ENCODE data around the gene PFN3.
A peak's percentile ranks its signal among the peaks of the same experiment; 100 is the strongest.

PFN3 gene

GRCh38 chr5:177412603-177413233 is 12.3 kb upstream of the PFN3 start:
- TF ChIP-seq, protein P1, sequence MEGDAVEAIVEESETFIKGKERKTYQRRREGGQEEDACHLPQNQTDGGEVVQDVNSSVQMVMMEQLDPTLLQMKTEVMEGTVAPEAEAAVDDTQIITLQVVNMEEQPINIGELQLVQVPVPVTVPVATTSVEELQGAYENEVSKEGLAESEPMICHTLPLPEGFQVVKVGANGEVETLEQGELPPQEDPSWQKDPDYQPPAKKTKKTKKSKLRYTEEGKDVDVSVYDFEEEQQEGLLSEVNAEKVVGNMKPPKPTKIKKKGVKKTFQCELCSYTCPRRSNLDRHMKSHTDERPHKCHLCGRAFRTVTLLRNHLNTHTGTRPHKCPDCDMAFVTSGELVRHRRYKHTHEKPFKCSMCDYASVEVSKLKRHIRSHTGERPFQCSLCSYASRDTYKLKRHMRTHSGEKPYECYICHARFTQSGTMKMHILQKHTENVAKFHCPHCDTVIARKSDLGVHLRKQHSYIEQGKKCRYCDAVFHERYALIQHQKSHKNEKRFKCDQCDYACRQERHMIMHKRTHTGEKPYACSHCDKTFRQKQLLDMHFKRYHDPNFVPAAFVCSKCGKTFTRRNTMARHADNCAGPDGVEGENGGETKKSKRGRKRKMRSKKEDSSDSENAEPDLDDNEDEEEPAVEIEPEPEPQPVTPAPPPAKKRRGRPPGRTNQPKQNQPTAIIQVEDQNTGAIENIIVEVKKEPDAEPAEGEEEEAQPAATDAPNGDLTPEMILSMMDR (IDR thresholded peaks at IDR 0.05; ENCODE audit: borderline replicate concordance, control extremely low read depth, extremely low read depth, insufficient read depth, missing control alignments), result no peak
- in situ Hi-C loops (cut with MboI; ENCODE audit: low sequenced_read_pairs, unreplicated experiment), result no loop called here
- DNase-seq (ENCODE audit: low spot score), result peak; percentile 64

GRCh38 chr5:177410575-177410974 is 10.1 kb upstream of the PFN3 start:
- TF ChIP-seq, protein P1 (IDR thresholded peaks at IDR 0.05; ENCODE audit: borderline replicate concordance, control extremely low read depth, extremely low read depth, insufficient read depth, missing control alignments), result no peak
- DNase-seq (ENCODE audit: low spot score), result no peak
- in situ Hi-C loops (cut with MboI; ENCODE audit: low sequenced_read_pairs, unreplicated experiment), result no loop called here

- no peak for DNase-seq (ENCODE audit: low spot score)
- in situ Hi-C loops (cut with MboI; ENCODE audit: low sequenced_read_pairs, unreplicated experiment), result loop anchor here (10.0 kb wide), 1 partner anchor 46 kb away; no protein-coding TSS in a partner anchor
- TF ChIP-seq, protein P1 (IDR thresholded peaks at IDR 0.05; ENCODE audit: borderline replicate concordance, control extremely low read depth, extremely low read depth, insufficient read depth, missing control alignments), result no peak
Measured at GRCh38 chr5:177409043-177409801, 8.8 kb upstream of the PFN3 start, which contains the start of gene F12. TSS of gene F12 (minus strand) at chr5:177409564. CDS start at chr5:177409527, 37 bp downstream.

DNA sequence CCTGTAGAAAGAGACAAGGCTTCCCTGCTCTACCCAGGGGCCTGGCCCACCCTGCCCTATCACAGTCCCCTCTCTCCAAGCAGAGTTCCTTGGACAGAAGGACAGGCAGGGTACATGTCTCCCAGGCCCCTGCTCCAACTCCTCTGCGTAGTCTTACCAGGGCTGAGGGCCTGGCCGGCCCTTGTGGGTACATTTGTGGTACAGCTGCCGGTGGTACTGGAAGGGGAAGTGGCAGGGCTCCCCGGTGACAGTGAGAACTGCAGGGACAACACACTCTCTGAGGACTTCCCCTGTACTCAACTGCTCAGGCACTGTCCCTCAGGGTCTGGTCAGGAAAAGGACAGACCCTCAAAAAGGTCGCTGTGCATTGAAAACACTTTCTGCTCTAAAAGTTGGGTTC is 5.3 kb upstream of the PFN3 start:
- TF ChIP-seq, protein P1 (IDR thresholded peaks at IDR 0.05; ENCODE audit: borderline replicate concordance, control extremely low read depth, extremely low read depth, insufficient read depth, missing control alignments), result no peak
- peak; percentile 22 for DNase-seq (ENCODE audit: low spot score)
- in situ Hi-C loops (cut with MboI; ENCODE audit: low sequenced_read_pairs, unreplicated experiment), result loop anchor here (10.0 kb wide), 1 partner anchor 49 kb away; no protein-coding TSS in a partner anchor

- TF ChIP-seq, protein P1 (IDR thresholded peaks at IDR 0.05; ENCODE audit: borderline replicate concordance, control extremely low read depth, extremely low read depth, insufficient read depth, missing control alignments), result no peak
- DNase-seq (ENCODE audit: low spot score), result peak; percentile 29
- in situ Hi-C loops (cut with MboI; ENCODE audit: low sequenced_read_pairs, unreplicated experiment), result loop anchor here (10.0 kb wide), 1 partner anchor 49 kb away; no protein-coding TSS in a partner anchor
Measured at GRCh38 chr5:177405312-177405711, 4.9 kb upstream of the PFN3 start.

GRCh38 chr5:177404641-177405179 is 4.2 kb upstream of the PFN3 start:
- TF ChIP-seq, protein P1 (IDR thresholded peaks at IDR 0.05; ENCODE audit: borderline replicate concordance, control extremely low read depth, extremely low read depth, insufficient read depth, missing control alignments), result no peak
- no peak for DNase-seq (ENCODE audit: low spot score)
- in situ Hi-C loops (cut with MboI; ENCODE audit: low sequenced_read_pairs, unreplicated experiment), result loop anchor here (10.0 kb wide), 1 partner anchor 50 kb away; no protein-coding TSS in a partner anchor
